ENCODE data around the gene NUPR2.

The NUPR2 gene

GRCh38 chr7:56079450-56080185, 36.6 kb downstream of the NUPR2 start:
- no peak for TF ChIP-seq RAD21 (IDR thresholded peaks at IDR 0.05; ENCODE audit: low read depth)
- TF ChIP-seq EGR1 (IDR thresholded peaks at IDR 0.05), result no peak
- no peak for TF ChIP-seq CEBPB (IDR thresholded peaks at IDR 0.05)
- TF ChIP-seq USF1 (IDR thresholded peaks at IDR 0.05), result no peak
- TF ChIP-seq CREB1 (IDR thresholded peaks at IDR 0.05; ENCODE audit: low read depth), result no peak
- no peak for TF ChIP-seq YY1 (IDR thresholded peaks at IDR 0.05; ENCODE audit: low read depth)
- no peak for TF ChIP-seq MAX (IDR thresholded peaks at IDR 0.05)
- no peak for TF ChIP-seq EP300 (IDR thresholded peaks at IDR 0.05; ENCODE audit: borderline replicate concordance)
- no peak for TF ChIP-seq ZBTB7A (IDR thresholded peaks at IDR 0.05; ENCODE audit: low read depth)
- no peak for TF ChIP-seq FOXM1 (IDR thresholded peaks at IDR 0.05; ENCODE audit: borderline replicate concordance, low read depth)
- no peak for TF ChIP-seq NFIC (IDR thresholded peaks at IDR 0.05)
- TF ChIP-seq TCF12 (IDR thresholded peaks at IDR 0.05; ENCODE audit: low read depth), result no peak
- no peak for TF ChIP-seq REST (IDR thresholded peaks at IDR 0.05; ENCODE audit: low read depth)
- no peak for TF ChIP-seq TAF1 (IDR thresholded peaks at IDR 0.05; ENCODE audit: low read depth)
- no peak for TF ChIP-seq TEAD4 (IDR thresholded peaks at IDR 0.05)

- no peak for TF ChIP-seq YY1 (IDR thresholded peaks at IDR 0.05; ENCODE audit: low read depth)
- TF ChIP-seq TEAD4 (IDR thresholded peaks at IDR 0.05), result no peak
- no peak for TF ChIP-seq USF1 (IDR thresholded peaks at IDR 0.05)
- no peak for TF ChIP-seq CREB1 (IDR thresholded peaks at IDR 0.05; ENCODE audit: low read depth)
- TF ChIP-seq MAX (IDR thresholded peaks at IDR 0.05), result no peak
- TF ChIP-seq EGR1 (IDR thresholded peaks at IDR 0.05), result no peak
- TF ChIP-seq EP300 (IDR thresholded peaks at IDR 0.05; ENCODE audit: borderline replicate concordance), result no peak
- TF ChIP-seq CEBPB (IDR thresholded peaks at IDR 0.05), result no peak
- TF ChIP-seq TAF1 (IDR thresholded peaks at IDR 0.05; ENCODE audit: low read depth), result no peak
- TF ChIP-seq RAD21 (IDR thresholded peaks at IDR 0.05; ENCODE audit: low read depth), result no peak
- TF ChIP-seq NFIC (IDR thresholded peaks at IDR 0.05), result no peak
- TF ChIP-seq ZBTB7A (IDR thresholded peaks at IDR 0.05; ENCODE audit: low read depth), result no peak
- TF ChIP-seq REST (IDR thresholded peaks at IDR 0.05; ENCODE audit: low read depth), result no peak
- no peak for TF ChIP-seq FOXM1 (IDR thresholded peaks at IDR 0.05; ENCODE audit: borderline replicate concordance, low read depth)
- no peak for TF ChIP-seq TCF12 (IDR thresholded peaks at IDR 0.05; ENCODE audit: low read depth)
Observed at GRCh38 chr7:56078196-56078595, 38.0 kb downstream of the NUPR2 start.

DNA sequence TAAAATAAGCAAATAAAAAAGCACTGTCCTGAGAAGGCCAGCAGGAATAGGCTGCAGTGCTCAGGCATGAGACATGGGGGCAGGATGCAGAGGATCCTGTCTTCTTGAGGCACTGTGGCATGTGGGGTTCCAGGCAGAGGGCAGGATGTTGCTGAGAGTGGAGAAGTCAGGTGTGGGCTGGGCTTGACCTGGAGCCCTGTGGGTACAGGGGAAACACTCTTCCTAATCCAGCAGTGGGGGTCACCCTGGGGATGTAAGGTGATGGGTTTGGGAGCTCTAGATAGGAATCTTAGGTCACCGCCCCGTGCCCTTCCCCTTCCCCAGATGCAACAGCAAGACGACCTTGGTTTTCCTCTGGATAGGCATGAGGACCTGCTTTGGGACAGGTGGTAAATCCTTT, 38.5 kb downstream of the NUPR2 start:
- TF ChIP-seq TCF12 (IDR thresholded peaks at IDR 0.05; ENCODE audit: low read depth) (no peak), RAD21 (IDR thresholded peaks at IDR 0.05; ENCODE audit: low read depth) (no peak), REST (IDR thresholded peaks at IDR 0.05; ENCODE audit: low read depth) (no peak), MAX (IDR thresholded peaks at IDR 0.05) (no peak), EP300 (IDR thresholded peaks at IDR 0.05; ENCODE audit: borderline replicate concordance) (no peak), NFIC (IDR thresholded peaks at IDR 0.05) (no peak), ZBTB7A (IDR thresholded peaks at IDR 0.05; ENCODE audit: low read depth) (no peak), TAF1 (IDR thresholded peaks at IDR 0.05; ENCODE audit: low read depth) (no peak), YY1 (IDR thresholded peaks at IDR 0.05; ENCODE audit: low read depth) (no peak), CEBPB (IDR thresholded peaks at IDR 0.05) (no peak), FOXM1 (IDR thresholded peaks at IDR 0.05; ENCODE audit: borderline replicate concordance, low read depth) (no peak), CREB1 (IDR thresholded peaks at IDR 0.05; ENCODE audit: low read depth) (no peak)

Data from Ishikawa (cell line).